MCF 10A (cell line): ENCODE data around the gene FERMT2. TPM values are rescaled to one million over a fixed set of nuclear protein-coding genes. Genes with fewer than 3 reads are reported as not detected.

Source experiments
- BruUV-seq: library from RNA; stranded (reverse); fragments of 400-500 nt; replicated peaks from 2 replicates; lab custom pipeline; 2021; lab: Mats Ljungman, UMichigan
- CTCF ChIA-PET: fragments of 300-600 bp; sonication (Branson Sonifier 250); formaldehyde crosslinking; extraction: SDS; loops from one replicate; lab custom pipeline; 2021; ENCODE audit warnings: antibody characterized with exemption, inconsistent platforms; lab: Yijun Ruan, JAX
- POLR2A ChIA-PET: fragments of 300-600, 350-650 bp; sonication (Branson Sonifier 250); formaldehyde crosslinking; extraction: SDS; loops from one replicate; lab custom pipeline; 2020; ENCODE audit warnings: antibody characterized with exemption, inconsistent platforms; lab: Yijun Ruan, JAX
- DNase-seq: peaks from one replicate; pipeline ENCODE4 v3.0.0-alpha.2; 2018; ENCODE audit not compliant: unreplicated experiment
- H3K27ac Mint-ChIP-seq: one replicate; pipeline ENCODE4 v1.8.0; 2022; ENCODE audit warnings: mild to moderate bottlenecking, low read depth, mixed read lengths; ENCODE audit not compliant: unreplicated experiment
- H3K27me3 Mint-ChIP-seq: one replicate; pipeline ENCODE4 v1.8.0; 2022; ENCODE audit warnings: mixed read lengths; ENCODE audit not compliant: insufficient read depth, unreplicated experiment
- H3K36me3 Mint-ChIP-seq: one replicate; pipeline ENCODE4 v1.8.0; 2022; ENCODE audit warnings: mild to moderate bottlenecking, moderate library complexity, mixed read lengths; ENCODE audit not compliant: insufficient read depth, unreplicated experiment
- H3K4me1 Mint-ChIP-seq: one replicate; pipeline ENCODE4 v1.8.0; 2022; ENCODE audit warnings: mixed read lengths; ENCODE audit not compliant: insufficient read depth, unreplicated experiment
- H3K4me3 Mint-ChIP-seq: one replicate; pipeline ENCODE4 v1.8.0; 2022; ENCODE audit warnings: mild to moderate bottlenecking, moderate library complexity, mixed read lengths; ENCODE audit not compliant: unreplicated experiment
- H3K9me3 Mint-ChIP-seq: one replicate; pipeline ENCODE4 v1.8.0; 2022; ENCODE audit warnings: mixed read lengths; ENCODE audit not compliant: unreplicated experiment
- CTCF ChIP-seq: fragments of 200-600 bp; IDR thresholded peaks from one replicate; pipeline ENCODE4 v1.8.0; 2022; ENCODE audit warnings: antibody characterized with exemption, mild to moderate bottlenecking; ENCODE audit not compliant: unreplicated experiment
- intact Hi-C: fragments of 100-400 bp; cut with micrococcal nuclease; formaldehyde crosslinking; loops from 2 replicates; pipeline ENCODE4 v1.14.1; 2022
- total RNA-seq: library from RNA; stranded (reverse); gene quantifications from 2 replicates; pipeline ENCODE4 v1.2.3, GENCODE V29; 2022

Gene FERMT2
- total RNA-seq, 1 experiment from 2014 or later, result 62.7 TPM

- intact Hi-C loops, result no loop called here
- Mint-ChIP-seq H3K27me3 (no peaks in the 10 kb centered on the region), H3K36me3 (peaks cover 9% of the 10 kb centered on the region), H3K4me1 (peaks cover 30% of the 10 kb centered on the region), H3K4me3 (no peak overlapping the region), H3K27ac (no peak overlapping the region), H3K9me3 (no peaks in the 10 kb centered on the region)
- CTCF ChIA-PET, result interaction anchor here (0.7 to 1.2 kb wide), 2 partner anchors 11 to 103 kb away, joined by 3 read pairs; no protein-coding TSS in a partner anchor
- POLR2A ChIA-PET, result interaction anchor here (0.7 to 4.8 kb wide), 3 partner anchors 12 to 136 kb away, joined by 3 to 24 read pairs (median 3); partner anchors contain the start of gene FERMT2
- TF ChIP-seq CTCF, result no peak
- no TSS peak for BruUV-seq
- no peak for DNase-seq
Measured at GRCh38 chr14:52937306-52937705, 13.5 kb downstream of the FERMT2 start.

DNA sequence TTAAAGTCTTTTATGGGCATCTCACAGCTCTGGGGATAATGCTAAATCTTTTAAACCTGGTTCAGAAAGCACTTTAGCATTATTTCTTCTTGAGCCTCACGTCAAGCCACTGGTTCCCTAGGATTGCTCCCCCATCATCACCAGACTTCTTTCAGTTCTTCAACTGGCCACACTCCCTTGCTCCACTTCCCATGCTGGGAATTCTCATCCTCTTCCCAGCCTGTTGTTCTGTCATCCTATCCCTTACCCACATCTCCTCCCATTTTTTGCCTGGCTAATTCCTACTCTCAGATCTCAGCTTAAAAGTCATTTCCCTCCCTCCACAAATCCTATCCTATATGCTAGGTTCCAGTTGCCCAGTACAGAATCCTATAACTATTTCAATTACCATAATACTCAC lies 14.4 kb downstream of the FERMT2 start:
- Mint-ChIP-seq H3K27me3 (no peaks in the 10 kb centered on the region), H3K9me3 (no peaks in the 10 kb centered on the region), H3K4me1 (peaks cover 32% of the 10 kb centered on the region), H3K4me3 (no peak overlapping the region), H3K36me3 (peaks cover 6% of the 10 kb centered on the region), H3K27ac (no peak overlapping the region)
- DNase-seq, result no peak
- intact Hi-C loops, result no loop called here
- ChIA-PET CTCF (interaction anchor here (0.6 kb wide), 1 partner anchor 11 kb away, joined by 4 read pairs; no protein-coding TSS in a partner anchor), POLR2A (interaction anchor here (4.8 kb wide), 1 partner anchor 13 kb away, joined by 24 read pairs; the partner anchor contains the start of gene FERMT2)
- TF ChIP-seq CTCF, result no peak
- BruUV-seq, result no TSS peak

DNA sequence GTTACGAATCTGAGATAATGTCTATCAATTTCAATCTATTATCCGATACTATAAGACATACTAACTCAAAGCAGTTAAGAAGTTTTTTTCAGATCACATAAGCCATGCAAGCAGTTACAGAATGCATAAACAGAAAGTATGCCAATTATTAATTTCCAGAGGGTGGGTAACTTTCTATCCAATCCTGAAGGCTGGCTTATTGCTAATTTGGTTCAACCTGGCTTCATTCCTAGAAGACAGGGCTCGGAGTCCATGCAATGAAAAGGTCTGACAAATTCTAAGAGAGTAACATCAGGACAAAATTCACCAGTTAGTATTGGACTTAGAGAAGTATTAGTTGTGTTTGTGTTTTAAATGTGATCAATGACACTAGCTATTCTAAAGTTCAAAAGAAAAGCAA lies 15.0 kb downstream of the FERMT2 start:
- ChIA-PET CTCF (interaction anchor here (0.6 to 0.7 kb wide), 2 partner anchors 10 to 114 kb away, joined by 3 to 4 read pairs; no protein-coding TSS in a partner anchor), POLR2A (interaction anchor here (4.8 kb wide), 1 partner anchor 14 kb away, joined by 24 read pairs; the partner anchor contains the start of gene FERMT2)
- no TSS peak for BruUV-seq
- H3K27me3 Mint-ChIP-seq, result no peaks in the 10 kb centered on the region
- intact Hi-C loops, result no loop called here
- no peak overlapping the region for H3K27ac Mint-ChIP-seq
- H3K4me3 Mint-ChIP-seq, result no peak overlapping the region
- H3K9me3 Mint-ChIP-seq, result no peaks in the 10 kb centered on the region
- H3K4me1 Mint-ChIP-seq, result peaks cover 32% of the 10 kb centered on the region
- TF ChIP-seq CTCF, result no peak
- no peak for DNase-seq
- H3K36me3 Mint-ChIP-seq, result peaks cover 6% of the 10 kb centered on the region

DNA sequence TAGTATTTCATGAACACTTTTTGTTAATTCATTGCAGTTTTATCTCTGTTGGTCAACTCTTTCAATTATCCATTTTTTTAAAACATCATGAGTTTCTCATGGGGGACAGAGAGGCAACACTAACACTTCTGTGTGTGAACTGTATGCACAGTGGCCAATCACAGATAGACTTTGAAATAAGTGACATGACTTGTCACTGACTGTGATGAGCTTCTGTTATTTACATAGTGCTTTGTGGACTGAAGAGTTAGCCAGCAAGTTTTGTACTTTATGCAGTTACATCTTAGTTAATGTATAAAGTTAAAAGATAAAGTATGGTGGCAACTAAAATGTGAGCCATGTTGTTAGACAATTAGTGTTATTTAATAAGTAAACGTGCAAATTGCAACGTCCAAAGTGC lies 16.1 kb downstream of the FERMT2 start:
- no peak for TF ChIP-seq CTCF
- ChIA-PET CTCF (interaction anchor here (1.2 to 1.8 kb wide), 3 partner anchors 28 to 112 kb away, joined by 3 to 7 read pairs (median 4); no protein-coding TSS in a partner anchor), POLR2A (interaction anchor here (1.0 to 4.8 kb wide), 3 partner anchors 12 to 35 kb away, joined by 3 to 24 read pairs (median 4); partner anchors contain the start of gene FERMT2)
- DNase-seq, result no peak
- H3K36me3 Mint-ChIP-seq, result peaks cover 10% of the 10 kb centered on the region
- no TSS peak for BruUV-seq
- no peaks in the 10 kb centered on the region for H3K9me3 Mint-ChIP-seq
- H3K4me3 Mint-ChIP-seq, result no peak overlapping the region
- no peaks in the 10 kb centered on the region for H3K27me3 Mint-ChIP-seq
- intact Hi-C loops, result no loop called here
- no peak overlapping the region for H3K27ac Mint-ChIP-seq
- peaks cover 30% of the 10 kb centered on the region for H3K4me1 Mint-ChIP-seq
